Stomach smooth muscle (tissue), 2 donors: ENCODE data around the gene GABRG3.

Experiments
- H3K27ac ChIP-seq: one replicate; pipeline ENCODE4 v1.7.0; 2013; ENCODE audit warnings: mild to moderate bottlenecking, low read length, inconsistent platforms
- H3K27me3 ChIP-seq, 2 donors: one replicate each; pipeline ENCODE4 v1.7.0; 2013; ENCODE audit warnings: low read length in 2 of 2; ENCODE audit not compliant: insufficient read depth in 2 of 2, control insufficient read depth in 1 of 2
- H3K36me3 ChIP-seq, 2 donors: one replicate each; pipeline ENCODE4 v1.7.0; 2013; ENCODE audit warnings: low read length in 2 of 2; ENCODE audit not compliant: control insufficient read depth in 2 of 2, insufficient read depth in 2 of 2
- H3K4me1 ChIP-seq: one replicate; pipeline ENCODE4 v1.7.0; 2013; ENCODE audit warnings: low read length; ENCODE audit not compliant: control insufficient read depth, insufficient read depth
- H3K4me3 ChIP-seq, 2 donors: one replicate each; pipeline ENCODE4 v1.7.0; 2013; ENCODE audit warnings: low read length in 2 of 2
- H3K9ac ChIP-seq, 2 donors: one replicate each; pipeline ENCODE4 v1.7.0; 2013; ENCODE audit warnings: low read length in 2 of 2, mild to moderate bottlenecking in 1 of 2
- H3K9me3 ChIP-seq, 2 donors: one replicate each; pipeline ENCODE4 v1.7.0; 2013; ENCODE audit warnings: low read length in 2 of 2; ENCODE audit not compliant: control insufficient read depth in 2 of 2
- donor health status: healthy.
- donor health status: Pancreatic carcinoma.

The GABRG3 gene

GRCh38 chr15:27545494-27546255, 574.7 kb downstream of the GABRG3 start:
- Histone ChIP-seq H3K27ac (no peak overlapping the region), H3K9me3 (no peaks in the 10 kb centered on the region), H3K4me1 (no peaks in the 10 kb centered on the region), H3K9ac (no peak overlapping the region), H3K27me3 (no peaks in the 10 kb centered on the region), H3K36me3 (no peaks in the 10 kb centered on the region), H3K4me3 (no peak overlapping the region)

DNA sequence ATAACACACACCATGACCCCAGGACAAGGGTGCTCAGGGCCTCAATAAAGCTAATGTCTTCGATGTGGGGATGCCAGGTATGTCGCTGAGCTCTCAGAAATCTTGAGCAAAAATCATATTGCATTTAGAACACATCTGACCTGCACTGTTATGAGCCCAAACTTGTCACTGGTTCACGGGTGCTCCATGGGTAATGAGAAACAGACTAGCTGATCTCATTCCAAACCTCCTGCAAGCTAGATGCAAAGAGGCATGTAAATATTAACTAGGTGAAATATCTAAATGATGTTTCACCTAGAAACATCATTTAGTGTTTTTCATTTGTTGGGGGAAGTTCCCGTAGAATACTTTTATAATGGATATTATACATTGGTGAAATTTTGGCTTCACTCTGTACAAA, 578.8 kb downstream of the GABRG3 start:
- Histone ChIP-seq H3K27me3 (no peaks in the 10 kb centered on the region), H3K4me3 (no peak overlapping the region), H3K9ac (no peak overlapping the region), H3K9me3 (no peaks in the 10 kb centered on the region), H3K27ac (no peak overlapping the region), H3K4me1 (no peaks in the 10 kb centered on the region), H3K36me3 (no peaks in the 10 kb centered on the region)

DNA sequence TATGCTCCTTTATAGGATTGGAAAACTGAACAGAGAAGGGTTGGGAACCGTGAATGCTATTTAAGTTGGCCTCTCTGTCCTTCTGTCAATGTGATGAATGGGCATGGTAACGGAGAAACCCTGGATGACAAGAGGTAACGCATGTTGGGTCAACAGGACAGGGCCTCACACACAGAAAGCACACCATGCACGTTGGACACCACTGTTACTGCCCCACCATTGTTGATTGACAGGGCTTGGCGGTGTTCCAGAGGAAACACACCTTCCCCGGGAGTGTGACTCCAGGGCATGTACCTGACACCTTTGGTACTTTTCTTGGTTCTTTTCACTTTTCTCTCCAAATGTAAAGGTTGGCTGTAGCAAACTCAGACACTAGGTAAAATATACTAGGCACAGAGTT, 579.7 kb downstream of the GABRG3 start:
- H3K27ac ChIP-seq = no peak overlapping the region
- no peaks in the 10 kb centered on the region for H3K36me3 ChIP-seq
- no peaks in the 10 kb centered on the region for H3K4me1 ChIP-seq
- no peaks in the 10 kb centered on the region for H3K9me3 ChIP-seq
- H3K9ac ChIP-seq = no peak overlapping the region
- H3K27me3 ChIP-seq = no peaks in the 10 kb centered on the region
- H3K4me3 ChIP-seq = no peak overlapping the region

DNA sequence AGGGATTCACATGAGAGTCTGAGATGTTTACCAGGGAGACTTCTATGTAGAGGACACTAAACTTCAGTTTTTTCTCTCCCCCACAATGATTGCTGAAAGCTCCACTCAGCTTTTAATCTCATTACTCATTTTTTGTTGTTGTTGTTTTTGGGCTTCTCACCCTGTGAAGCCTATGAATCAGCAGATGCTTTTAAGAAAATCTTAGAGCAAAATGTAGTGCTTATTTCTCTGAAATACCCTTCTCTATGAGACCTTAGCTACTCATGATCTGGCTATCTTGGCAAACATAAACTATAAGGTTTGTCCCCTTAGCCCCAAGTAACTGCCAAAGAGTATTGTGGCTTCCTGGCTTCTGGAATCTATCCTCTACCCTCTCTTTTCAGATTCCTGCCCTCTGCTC, 590.8 kb downstream of the GABRG3 start:
- Histone ChIP-seq H3K36me3 (no peaks in the 10 kb centered on the region), H3K9ac (no peak overlapping the region), H3K4me3 (no peak overlapping the region), H3K27ac (no peak overlapping the region), H3K27me3 (no peaks in the 10 kb centered on the region), H3K9me3 (peaks cover 0 to 3% of the 10 kb centered on the region in 2 donors), H3K4me1 (no peaks in the 10 kb centered on the region)

DNA sequence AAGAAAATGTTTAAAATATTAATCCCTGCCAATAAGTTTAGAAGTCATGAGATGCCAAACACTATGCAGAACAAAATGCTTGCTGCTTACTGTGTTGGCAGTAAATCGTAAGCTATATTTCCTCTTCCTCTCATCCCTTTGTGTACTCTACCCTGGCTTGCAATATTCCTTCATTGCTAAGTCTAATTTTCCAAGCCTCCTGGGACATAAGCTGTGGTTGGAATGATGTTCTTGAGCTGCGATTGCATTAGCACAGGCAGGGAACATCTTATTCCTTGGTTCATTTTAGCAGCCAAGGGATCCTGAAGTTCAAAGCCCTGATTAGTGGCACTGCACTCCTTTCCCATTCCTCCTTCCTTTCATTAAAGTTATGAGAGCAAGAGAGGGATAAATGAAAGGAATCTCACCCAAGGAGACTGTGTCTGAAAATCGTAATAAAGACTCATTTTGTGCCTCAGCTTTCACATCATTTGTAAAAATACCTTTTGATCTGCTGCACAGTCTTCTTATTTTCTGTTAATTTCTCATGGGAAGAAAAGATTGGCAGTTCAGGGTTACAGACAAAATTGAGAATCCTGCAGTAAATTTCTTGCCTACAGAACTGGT, 592.9 kb downstream of the GABRG3 start:
- Histone ChIP-seq H3K9me3 (peaks cover 0 to 3% of the 10 kb centered on the region in 2 donors), H3K27ac (no peak overlapping the region), H3K9ac (no peak overlapping the region), H3K4me1 (no peaks in the 10 kb centered on the region), H3K27me3 (no peaks in the 10 kb centered on the region), H3K36me3 (no peaks in the 10 kb centered on the region), H3K4me3 (no peak overlapping the region)

- H3K27ac ChIP-seq = no peak overlapping the region
- no peaks in the 10 kb centered on the region for H3K4me1 ChIP-seq
- peaks cover 0 to 3% of the 10 kb centered on the region in 2 donors for H3K9me3 ChIP-seq
- no peak overlapping the region for H3K4me3 ChIP-seq
- no peaks in the 10 kb centered on the region for H3K36me3 ChIP-seq
- H3K27me3 ChIP-seq = no peaks in the 10 kb centered on the region
- H3K9ac ChIP-seq = no peak overlapping the region
These were observed 593.7 kb downstream of the GABRG3 start for GRCh38 chr15:27564656-27565055.

DNA sequence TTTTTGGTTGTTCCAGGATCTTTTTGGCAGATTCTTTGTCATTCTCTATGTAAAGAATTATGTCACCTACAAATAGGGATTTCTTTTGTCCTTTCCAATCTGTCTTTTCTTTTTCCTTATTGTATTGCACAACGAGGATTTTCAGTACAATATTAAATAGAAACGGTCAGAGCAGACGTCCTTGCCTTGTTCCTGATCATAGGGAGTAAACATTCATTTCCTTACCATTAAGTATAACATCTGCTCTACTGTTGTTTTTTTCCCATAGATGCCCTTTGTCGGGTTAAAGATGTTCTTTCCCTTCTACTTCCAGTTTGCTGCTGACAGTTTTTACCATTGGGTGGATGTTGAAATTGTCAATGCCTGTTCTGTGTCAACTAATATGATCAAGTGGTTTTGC, 599.8 kb downstream of the GABRG3 start:
- H3K4me1 ChIP-seq = no peaks in the 10 kb centered on the region
- peaks cover 0 to 3% of the 10 kb centered on the region in 2 donors for H3K9me3 ChIP-seq
- no peak overlapping the region for H3K9ac ChIP-seq
- no peak overlapping the region for H3K27ac ChIP-seq
- H3K27me3 ChIP-seq = no peaks in the 10 kb centered on the region
- no peaks in the 10 kb centered on the region for H3K36me3 ChIP-seq
- H3K4me3 ChIP-seq = no peak overlapping the region

- Histone ChIP-seq H3K4me1 (no peaks in the 10 kb centered on the region), H3K9ac (no peak overlapping the region), H3K27ac (no peak overlapping the region), H3K27me3 (no peaks in the 10 kb centered on the region), H3K36me3 (no peaks in the 10 kb centered on the region), H3K9me3 (peaks cover 0 to 3% of the 10 kb centered on the region in 2 donors), H3K4me3 (no peak overlapping the region)
These were observed 603.0 kb downstream of the GABRG3 start for GRCh38 chr15:27573805-27574485.

GRCh38 chr15:27574541-27575054, 603.6 kb downstream of the GABRG3 start:
- H3K4me1 ChIP-seq = no peaks in the 10 kb centered on the region
- H3K27ac ChIP-seq = no peak overlapping the region
- no peaks in the 10 kb centered on the region for H3K27me3 ChIP-seq
- no peak overlapping the region for H3K4me3 ChIP-seq
- H3K36me3 ChIP-seq = no peaks in the 10 kb centered on the region
- peaks cover 0 to 4% of the 10 kb centered on the region in 2 donors for H3K9me3 ChIP-seq
- H3K9ac ChIP-seq = no peak overlapping the region

DNA sequence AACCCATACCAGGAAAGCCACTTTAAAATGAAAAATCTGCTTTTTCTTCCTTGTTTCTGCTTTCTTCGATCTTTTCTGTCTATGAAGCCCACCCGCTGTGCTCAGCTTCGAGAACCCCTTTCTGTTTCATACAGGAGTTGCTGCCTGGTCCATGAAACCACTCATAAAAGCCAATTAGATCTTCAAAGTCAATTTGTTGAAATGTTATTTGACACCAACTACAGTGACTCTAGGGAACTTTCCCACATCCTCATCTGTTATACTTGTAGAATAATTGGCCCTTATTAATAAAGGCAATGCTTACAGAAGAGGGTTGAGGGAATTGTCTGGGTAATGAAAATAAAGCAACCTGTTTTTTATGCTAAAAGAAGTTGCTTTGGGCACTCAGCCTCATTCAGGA, 604.5 kb downstream of the GABRG3 start:
- Histone ChIP-seq H3K27ac (no peak overlapping the region), H3K36me3 (no peaks in the 10 kb centered on the region), H3K4me1 (no peaks in the 10 kb centered on the region), H3K27me3 (no peaks in the 10 kb centered on the region), H3K9me3 (peaks cover 0 to 4% of the 10 kb centered on the region in 2 donors), H3K4me3 (no peak overlapping the region), H3K9ac (no peak overlapping the region)
